T-helper 2 cell treated with Interferon-gamma antibody and Interleukin-4, amounts not matched to agents 100 ng/mL and 5 ng/mL, for 36 hours (primary cell): ENCODE measurements around the gene AHI1. TPM values are rescaled to one million over a fixed set of nuclear protein-coding genes. Genes with fewer than 3 reads are reported as not detected.
"Not testable (repeated sequence)": the region's sequence is repeated elsewhere in the genome, so short reads cannot be mapped to it uniquely, and the experiment has no call there.

Experiments used
- intact Hi-C: fragments of 100-400 bp; cut with micrococcal nuclease; formaldehyde crosslinking; loops from one replicate; pipeline ENCODE4 v1.15.1; 2023
- total RNA-seq: library from RNA; stranded (reverse); gene quantifications from 2 replicates; pipeline ENCODE4 v1.2.3, GENCODE V29; 2022

Gene AHI1
- total RNA-seq, 1 donor from 2014 or later = 33.9 TPM

- intact Hi-C loops = no loop called here
These were observed 100.2 kb downstream of the AHI1 start for GRCh38 chr6:135397172-135397952.

GRCh38 chr6:135395136-135395535, 102.4 kb downstream of the AHI1 start:
- intact Hi-C loops = no loop called here

- intact Hi-C loops = no loop called here
These were observed 104.3 kb downstream of the AHI1 start for GRCh38 chr6:135393289-135393688.

- intact Hi-C loops = no loop called here
These were observed 107.1 kb downstream of the AHI1 start for GRCh38 chr6:135390458-135390857.

GRCh38 chr6:135385299-135385698, 112.2 kb downstream of the AHI1 start:
- intact Hi-C loops = no loop called here

- intact Hi-C loops = no loop called here
These were observed 113.8 kb downstream of the AHI1 start for GRCh38 chr6:135383766-135384165.

GRCh38 chr6:135383301-135383700, 114.2 kb downstream of the AHI1 start:
- intact Hi-C loops = no loop called here

GRCh38 chr6:135382182-135382628, 115.3 kb downstream of the AHI1 start:
- intact Hi-C loops = no loop called here

GRCh38 chr6:135380793-135381192, 116.7 kb downstream of the AHI1 start:
- intact Hi-C loops = no loop called here

GRCh38 chr6:135379647-135380046, 117.9 kb downstream of the AHI1 start:
- intact Hi-C loops = no loop called here

GRCh38 chr6:135372758-135373157, 124.8 kb downstream of the AHI1 start:
- intact Hi-C loops = no loop called here

GRCh38 chr6:135363622-135364021, 133.9 kb downstream of the AHI1 start:
- intact Hi-C loops = not testable (repeated sequence)

- intact Hi-C loops = no loop called here
These were observed 135.4 kb downstream of the AHI1 start for GRCh38 chr6:135362124-135362523.

- intact Hi-C loops = no loop called here
These were observed 137.3 kb downstream of the AHI1 start for GRCh38 chr6:135360222-135360621.

GRCh38 chr6:135358985-135359384, 138.6 kb downstream of the AHI1 start:
- intact Hi-C loops = no loop called here

GRCh38 chr6:135358251-135358821, 139.2 kb downstream of the AHI1 start:
- intact Hi-C loops = no loop called here

- intact Hi-C loops = no loop called here
These were observed 143.1 kb downstream of the AHI1 start for GRCh38 chr6:135354407-135354806.

GRCh38 chr6:135353113-135353512, 144.4 kb downstream of the AHI1 start:
- intact Hi-C loops = no loop called here

- intact Hi-C loops = no loop called here
These were observed 145.9 kb downstream of the AHI1 start for GRCh38 chr6:135351635-135352034.

GRCh38 chr6:135347887-135348286, 149.7 kb downstream of the AHI1 start:
- intact Hi-C loops = no loop called here

- intact Hi-C loops = no loop called here
These were observed 150.8 kb downstream of the AHI1 start for GRCh38 chr6:135346747-135347146.

- intact Hi-C loops = no loop called here
These were observed 153.0 kb downstream of the AHI1 start for GRCh38 chr6:135344526-135344925.

GRCh38 chr6:135339920-135340319, 157.6 kb downstream of the AHI1 start:
- intact Hi-C loops = not testable (repeated sequence)
